Measurements from ENCODE around the gene KCNMA1.

The KCNMA1 gene

DNA sequence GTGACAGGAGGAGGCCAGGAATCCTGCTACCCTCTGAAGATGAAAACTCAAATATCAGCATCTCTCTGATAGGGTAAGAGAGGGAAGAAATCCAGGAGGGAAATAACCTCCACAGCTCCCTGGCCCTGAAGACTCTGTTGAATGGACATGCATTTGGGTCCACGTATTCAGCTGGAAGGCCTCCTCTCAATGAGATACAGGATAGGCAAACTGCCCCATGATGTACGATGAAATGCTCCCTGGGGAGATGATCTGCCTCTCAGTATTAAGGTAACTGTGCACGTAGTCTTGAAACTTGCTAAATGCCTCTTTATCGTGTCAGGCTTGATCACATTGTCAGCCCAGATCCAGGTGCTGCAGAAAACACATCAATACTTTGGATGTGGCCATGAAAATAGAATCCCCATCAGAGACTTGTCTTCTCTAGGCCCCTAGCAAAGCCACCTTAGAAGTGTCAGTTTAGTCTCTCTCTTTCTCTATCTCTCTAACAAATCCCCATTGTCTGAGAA, 384.0 kb downstream of the KCNMA1 start:
- no peak for FAIRE-seq

- FAIRE-seq, result no peak
Measured at GRCh38 chr10:77253147-77253545, 384.5 kb downstream of the KCNMA1 start.

DNA sequence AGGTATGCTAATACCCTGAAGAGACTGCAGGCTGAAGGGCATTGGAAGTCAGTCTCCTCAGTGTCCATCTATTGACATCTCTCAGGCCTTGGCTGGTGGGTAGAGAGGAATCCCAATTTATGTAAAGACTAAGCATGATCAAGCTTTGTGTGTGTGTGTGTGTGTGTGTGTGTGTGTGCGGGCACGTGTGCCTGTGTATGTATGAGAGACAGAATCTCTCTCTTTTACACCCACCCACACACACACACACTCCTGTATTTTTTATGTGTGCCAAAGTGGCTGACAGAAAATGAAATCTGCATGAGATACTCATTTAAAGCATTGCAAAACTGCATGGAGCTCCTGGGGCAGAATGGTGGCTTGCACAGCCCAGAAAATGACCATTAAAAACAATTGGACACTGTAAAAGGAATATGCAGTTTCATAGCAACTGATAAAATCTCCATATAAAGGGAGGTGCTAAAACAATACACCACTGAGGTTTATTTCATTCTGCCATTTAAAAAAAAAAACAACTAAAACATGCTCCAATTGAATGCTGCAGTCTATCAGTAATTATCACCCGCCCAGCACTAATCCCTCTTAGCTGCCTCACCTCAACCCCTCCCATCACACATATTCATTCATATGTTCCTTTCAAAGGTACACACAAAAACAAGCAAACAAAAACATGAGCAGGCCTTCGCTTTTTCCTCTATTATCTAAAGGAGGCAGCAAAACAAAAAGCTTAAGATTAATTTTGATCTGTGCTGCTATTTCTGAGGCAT, 385.0 kb downstream of the KCNMA1 start:
- no peak for FAIRE-seq

GRCh38 chr10:77251297-77252013, 386.2 kb downstream of the KCNMA1 start:
- no peak for FAIRE-seq

DNA sequence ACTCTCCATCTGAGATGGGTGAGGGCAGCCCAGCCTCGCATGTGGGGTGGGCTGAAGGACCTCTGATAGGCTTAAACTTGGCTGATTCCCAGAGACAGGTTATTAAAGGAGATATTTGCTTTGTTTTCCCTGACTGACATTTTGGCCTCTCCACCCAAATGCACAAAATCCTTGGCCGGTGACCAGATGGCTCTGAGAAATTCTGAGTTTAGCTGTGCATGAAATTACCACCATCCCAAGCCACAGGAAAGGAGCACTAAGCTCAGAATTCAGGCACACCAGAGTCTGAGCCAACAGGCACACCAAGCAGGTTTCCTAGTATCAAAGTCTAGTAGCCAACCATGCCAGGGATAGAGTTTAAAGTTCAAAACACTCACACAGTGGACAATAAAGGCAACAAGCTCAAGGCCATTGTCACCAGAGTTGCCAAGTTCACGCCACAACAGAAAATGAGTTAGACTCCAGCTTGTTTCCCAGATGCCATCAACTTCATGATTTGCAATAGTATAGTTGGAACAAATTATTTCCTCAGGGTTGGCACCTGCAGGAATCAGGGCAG, 387.6 kb downstream of the KCNMA1 start:
- FAIRE-seq, result no peak

DNA sequence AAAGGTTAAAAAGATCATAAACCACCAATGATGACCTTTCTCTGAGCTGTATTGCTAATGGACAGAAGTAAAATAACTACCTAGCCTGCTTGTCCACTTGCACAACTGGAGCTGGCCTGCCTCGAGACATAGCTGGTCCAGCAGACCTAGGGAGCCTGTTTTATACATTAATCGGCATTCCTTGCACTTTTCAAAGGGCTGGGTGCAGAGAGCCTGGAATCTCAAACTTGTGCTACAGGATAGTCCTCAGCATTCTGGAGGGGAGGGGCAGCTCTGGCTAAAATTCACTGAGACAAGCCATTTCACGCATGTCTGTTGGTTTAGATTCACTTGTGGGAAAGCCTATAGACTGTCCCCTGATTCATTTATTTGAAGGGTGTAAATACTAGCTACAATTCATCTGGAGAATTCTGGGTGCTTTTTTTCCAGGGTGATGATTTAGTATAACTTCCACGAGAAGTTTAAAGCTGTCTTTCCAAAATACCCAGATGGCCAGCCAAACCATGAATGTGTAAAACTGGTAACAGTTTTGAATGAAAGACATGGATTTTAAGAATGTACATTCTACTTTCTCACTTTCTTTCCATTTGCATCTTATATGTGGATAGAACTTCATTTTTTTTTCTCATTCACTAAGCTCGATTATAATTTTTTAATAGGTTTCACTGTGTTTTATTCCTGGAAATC, 389.4 kb downstream of the KCNMA1 start:
- FAIRE-seq, result no peak

DNA sequence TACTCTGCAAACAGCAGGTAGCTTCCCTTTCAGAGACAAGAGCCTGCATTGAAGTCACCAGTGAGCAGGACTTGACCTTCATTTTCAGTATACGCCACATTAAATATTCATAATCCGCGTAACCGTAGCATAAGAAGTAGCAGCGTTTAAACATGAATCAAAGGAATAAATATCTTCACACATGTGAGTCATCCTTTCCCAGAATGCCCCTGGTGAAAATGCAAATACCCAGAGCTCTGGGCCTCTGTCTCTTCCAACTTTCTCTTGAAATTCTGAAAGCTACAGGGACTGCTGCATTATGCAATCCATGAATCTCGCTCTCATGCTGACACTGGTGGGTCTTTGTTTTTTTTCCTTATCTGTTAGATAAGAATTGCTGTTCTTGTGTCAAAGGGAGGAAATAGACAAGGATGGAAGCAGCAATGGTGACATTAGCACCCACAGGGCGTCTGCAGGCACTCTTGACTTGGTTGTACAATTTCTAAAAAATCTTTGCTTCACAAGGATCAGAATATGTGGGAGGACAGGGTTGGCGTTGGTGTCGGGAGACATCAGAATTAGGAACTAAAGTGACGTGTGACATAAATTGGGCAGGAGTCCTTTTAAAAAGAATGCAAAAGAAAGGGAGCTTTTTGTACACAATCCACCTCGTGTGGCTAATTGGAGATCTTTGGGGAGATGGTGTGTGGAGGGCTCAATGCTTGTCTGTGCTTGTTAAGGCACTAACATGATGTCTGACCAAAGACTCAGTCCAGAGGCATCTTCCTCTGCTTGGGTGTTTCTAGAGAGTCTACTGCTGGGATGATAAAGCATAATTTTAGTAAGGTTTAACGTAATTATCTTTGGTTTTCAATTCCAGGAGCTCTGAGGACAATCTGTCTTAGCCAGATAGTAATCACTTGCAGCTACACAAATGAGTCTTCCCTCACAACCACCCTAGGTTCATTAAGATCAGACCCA, 390.3 kb downstream of the KCNMA1 start:
- no peak for FAIRE-seq

- no peak for FAIRE-seq
Measured at GRCh38 chr10:77245953-77246352, 391.7 kb downstream of the KCNMA1 start.

DNA sequence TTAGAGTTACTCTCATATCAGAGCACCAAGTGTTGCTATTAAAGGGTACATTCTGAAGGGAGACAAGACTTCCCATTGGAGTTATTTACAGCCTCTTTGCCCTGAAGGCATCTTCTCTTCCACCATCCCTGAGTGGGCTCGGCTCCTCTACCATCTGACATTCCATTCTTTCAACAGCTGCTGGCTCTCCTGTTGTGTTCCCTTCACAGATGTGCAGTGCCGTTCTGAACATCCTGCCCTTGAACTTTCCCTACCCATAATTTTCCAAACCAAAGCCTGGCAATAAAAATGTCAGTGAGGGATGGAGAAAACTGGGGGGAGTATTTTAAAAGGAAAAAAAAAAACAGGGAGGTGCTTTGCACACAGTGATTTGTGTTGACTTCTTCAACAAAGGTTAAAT, 392.9 kb downstream of the KCNMA1 start:
- FAIRE-seq, result no peak

GRCh38 chr10:77244286-77244685, 393.3 kb downstream of the KCNMA1 start:
- FAIRE-seq, result no peak

DNA sequence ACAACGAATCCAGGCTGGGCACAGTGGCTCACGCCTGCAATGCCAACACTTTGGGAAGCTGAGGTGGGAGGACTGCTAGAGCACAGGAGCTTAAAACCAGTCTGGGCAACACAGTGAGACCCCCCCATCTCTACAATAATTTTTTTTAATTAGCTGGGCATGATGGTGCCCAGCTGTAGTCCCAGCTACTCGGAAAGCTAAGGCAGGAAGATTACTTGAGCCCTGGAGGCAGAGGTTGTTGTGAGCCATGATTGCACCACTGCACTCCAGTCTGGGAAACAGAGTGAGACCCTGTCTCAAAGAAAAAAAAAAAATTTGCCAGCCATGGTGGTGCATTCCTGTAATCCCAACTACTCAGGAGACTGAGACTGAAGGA, 396.3 kb downstream of the KCNMA1 start:
- FAIRE-seq, result no peak

DNA sequence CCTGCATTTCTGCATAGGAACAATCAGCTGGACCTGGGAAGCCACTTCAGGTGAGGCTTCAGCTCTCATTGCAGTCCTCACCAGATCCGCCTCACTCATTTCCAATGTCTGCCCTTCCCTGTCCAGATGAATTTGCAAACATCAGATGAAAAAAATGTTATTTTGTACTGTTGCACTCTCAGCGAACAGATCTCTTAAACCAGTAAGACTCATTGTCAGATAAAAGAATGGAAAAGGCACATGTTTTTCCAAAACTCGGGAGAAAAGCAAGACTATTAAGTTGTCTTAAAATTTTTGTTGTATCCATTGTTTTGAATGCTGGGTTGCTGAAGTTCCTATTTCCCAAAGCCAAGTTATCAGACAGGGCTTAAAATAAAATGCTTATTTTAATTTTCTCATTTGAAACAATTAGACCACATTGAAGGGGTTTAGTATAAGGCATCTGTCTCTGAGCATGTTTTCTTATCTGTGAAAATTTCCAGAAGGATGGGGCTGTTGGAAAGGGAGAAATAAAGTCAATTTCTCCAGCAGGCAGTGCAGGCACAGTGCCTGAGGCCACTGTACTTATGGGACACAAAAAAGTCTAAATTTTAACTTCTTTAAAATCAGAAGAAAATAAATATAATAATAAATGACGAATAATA, 396.8 kb downstream of the KCNMA1 start:
- FAIRE-seq, result no peak

DNA sequence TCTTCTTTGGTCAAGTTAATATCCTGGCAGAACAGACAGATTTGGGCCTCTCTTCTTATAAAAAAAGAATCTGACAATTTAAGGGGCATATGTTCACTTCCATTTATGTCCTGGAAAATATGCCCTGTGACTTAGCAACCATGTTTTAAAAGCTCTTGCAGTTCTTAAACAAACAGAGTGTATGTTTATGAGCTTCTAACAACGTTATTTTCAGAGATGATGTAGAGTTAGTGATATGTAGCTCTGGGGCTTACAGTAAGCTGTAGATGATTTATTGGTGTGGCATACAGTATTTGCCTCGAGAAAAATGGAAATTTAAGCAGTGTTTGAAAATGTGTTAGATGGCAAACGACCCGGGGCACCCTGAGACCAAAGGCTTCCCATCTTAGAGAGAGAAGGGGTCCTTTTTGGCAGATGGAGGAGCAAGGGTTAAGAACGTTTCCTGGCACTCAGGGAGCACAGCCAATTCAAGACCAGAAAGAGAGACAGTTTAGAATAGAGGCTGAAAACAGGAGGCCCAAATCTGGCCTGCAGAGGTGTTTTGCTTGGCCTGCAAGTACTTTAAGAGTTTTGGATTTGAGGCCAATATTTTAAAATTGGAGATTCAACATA, 397.5 kb downstream of the KCNMA1 start:
- no peak for FAIRE-seq

DNA sequence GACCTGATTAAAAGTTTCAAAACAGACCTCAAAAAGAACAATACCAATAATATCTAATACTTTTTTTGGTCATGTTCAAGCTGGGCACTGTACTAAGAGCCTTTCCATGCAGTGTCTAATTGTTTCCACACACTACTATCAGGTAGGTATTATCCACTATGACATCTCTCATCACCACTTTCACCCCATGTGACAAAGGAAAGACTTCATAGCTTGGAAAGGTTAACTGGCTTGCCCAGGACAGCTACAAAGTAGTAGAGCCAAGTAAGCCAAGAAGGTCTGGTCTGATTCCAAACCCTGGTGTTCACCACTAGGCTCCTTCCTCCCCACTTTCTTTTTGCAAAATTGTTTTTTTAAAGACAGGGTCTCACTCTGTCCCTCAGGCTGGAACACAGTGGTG, 400.5 kb downstream of the KCNMA1 start:
- no peak for FAIRE-seq

DNA sequence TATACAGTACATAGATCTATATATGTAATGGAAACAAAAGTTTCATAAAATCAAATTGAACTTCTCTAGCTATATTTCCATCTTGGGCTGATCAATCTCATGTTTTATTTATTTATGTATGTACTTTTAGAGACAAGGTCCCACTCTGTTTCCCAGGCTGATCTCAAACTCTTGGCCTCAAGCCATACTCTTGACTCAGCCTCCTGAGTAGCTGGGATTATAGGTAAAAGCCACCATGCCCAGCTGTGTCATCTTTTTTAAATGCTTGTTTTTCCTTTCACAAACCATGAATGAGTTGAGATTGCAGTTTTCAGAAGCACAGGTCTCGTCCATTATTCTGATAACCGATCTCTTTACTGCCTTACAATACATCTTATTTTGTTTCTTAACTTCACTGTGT, 400.9 kb downstream of the KCNMA1 start:
- no peak for FAIRE-seq

DNA sequence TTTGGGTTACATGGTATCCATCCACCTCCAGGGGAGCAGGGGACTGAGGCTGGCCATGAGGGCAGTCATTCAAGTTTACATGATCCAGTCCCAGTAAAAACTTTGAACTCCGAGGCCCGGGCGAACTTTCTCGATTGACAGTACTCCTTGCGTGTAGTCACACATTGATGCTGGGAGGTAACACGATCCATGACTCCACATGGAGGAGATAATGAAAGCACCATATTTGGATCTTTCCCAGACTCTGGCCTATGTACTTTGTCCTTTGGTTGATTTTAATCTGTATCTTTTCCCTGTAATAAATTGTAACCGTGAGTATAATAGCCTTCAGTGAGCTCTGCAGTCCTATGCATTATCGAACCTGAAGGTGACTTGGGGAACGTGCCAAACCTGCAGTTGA, 401.6 kb downstream of the KCNMA1 start:
- no peak for FAIRE-seq

GRCh38 chr10:77234599-77234998, 403.0 kb downstream of the KCNMA1 start:
- FAIRE-seq, result no peak

GRCh38 chr10:77233466-77233865, 404.1 kb downstream of the KCNMA1 start:
- no peak for FAIRE-seq

- FAIRE-seq, result no peak
Measured at GRCh38 chr10:77231884-77232610, 405.6 kb downstream of the KCNMA1 start.

- no peak for FAIRE-seq
Measured at GRCh38 chr10:77231375-77231774, 406.2 kb downstream of the KCNMA1 start.

Data from colon (tissue), 2 donors.